Liver (tissue), 3 donors: ENCODE measurements around the gene RPS6KA2.

Source experiments
- EGR1 ChIP-seq, 2 donors: IDR thresholded peaks; 2 replicates each; pipeline ENCODE4 v1.6.1; 2016 to 2018; ENCODE audit warnings: antibody characterized with exemption in 2 of 2, low read depth in 2 of 2
- FOXA1 ChIP-seq: IDR thresholded peaks from 2 replicates; pipeline ENCODE4 v1.6.1; 2016; ENCODE audit warnings: antibody characterized with exemption
- GABPA ChIP-seq, 2 donors: IDR thresholded peaks in 1 of 2; conservative IDR thresholded peaks in 1 of 2; 2 replicates each; pipeline ENCODE4 v1.6.1; 2016; ENCODE audit warnings: antibody characterized with exemption in 2 of 2, mild to moderate bottlenecking in 1 of 2, moderate library complexity in 1 of 2
- HNF4G ChIP-seq: IDR thresholded peaks from 2 replicates; pipeline ENCODE4 v1.6.1; 2016; ENCODE audit warnings: antibody characterized with exemption
- NR2F2 ChIP-seq: IDR thresholded peaks from 2 replicates; pipeline ENCODE4 v1.6.1; 2016; ENCODE audit warnings: antibody characterized with exemption
- RAD21 ChIP-seq, 2 donors: IDR thresholded peaks; 2 replicates each; pipeline ENCODE4 v1.6.1; 2016; ENCODE audit warnings: antibody characterized with exemption in 2 of 2, mild to moderate bottlenecking in 2 of 2
- TAF1 ChIP-seq: conservative IDR thresholded peaks from 2 replicates; pipeline ENCODE4 v1.6.1; 2016; ENCODE audit warnings: antibody characterized with exemption, mild to moderate bottlenecking
- YY1 ChIP-seq: IDR thresholded peaks from 2 replicates; pipeline ENCODE4 v1.6.1; 2016; ENCODE audit warnings: antibody characterized with exemption, mild to moderate bottlenecking
- TF ChIP-seq, protein P1 (sequence below): fragments of 150-350 bp; IDR thresholded peaks from 2 replicates; pipeline ENCODE4 v1.5.1; 2017; ENCODE audit warnings: improper control_type of control experiment, low read depth, low read length; ENCODE audit not compliant: missing input control
- TF ChIP-seq, protein P2 (sequence below): IDR thresholded peaks from 2 replicates; pipeline ENCODE4 v1.6.1; 2016; ENCODE audit warnings: antibody characterized with exemption, mild to moderate bottlenecking
- TF ChIP-seq, protein P3 (sequence below): IDR thresholded peaks from 2 replicates; pipeline ENCODE4 v1.6.1; 2016; ENCODE audit warnings: antibody characterized with exemption
- TF ChIP-seq, protein P4 (sequence below): IDR thresholded peaks from 2 replicates; pipeline ENCODE4 v1.6.1; 2016; ENCODE audit warnings: antibody characterized with exemption
- TF ChIP-seq, protein P5 (sequence below): IDR thresholded peaks from 2 replicates; pipeline ENCODE4 v1.6.1; 2016; ENCODE audit warnings: antibody characterized with exemption
- donor health status: healthy.
- donor health status: healthy.

DNA sequence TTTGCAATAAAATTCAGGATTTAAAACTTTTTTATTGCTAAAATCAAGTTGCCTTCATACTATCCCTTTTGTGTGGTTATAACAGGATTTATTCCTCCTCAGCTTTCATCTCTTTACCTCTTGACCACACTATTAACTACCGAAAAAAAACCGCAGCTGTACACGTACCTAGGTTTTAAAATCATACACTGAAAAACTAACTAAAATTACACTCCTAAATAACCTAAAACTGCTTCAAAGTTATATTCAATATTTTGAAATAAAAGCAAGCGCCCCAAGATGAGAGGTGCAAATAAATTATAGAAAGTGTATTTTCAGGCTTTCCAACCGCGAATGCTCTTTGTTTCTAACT lies 245.7 kb downstream of the RPS6KA2 start:
- TF ChIP-seq, protein P1, sequence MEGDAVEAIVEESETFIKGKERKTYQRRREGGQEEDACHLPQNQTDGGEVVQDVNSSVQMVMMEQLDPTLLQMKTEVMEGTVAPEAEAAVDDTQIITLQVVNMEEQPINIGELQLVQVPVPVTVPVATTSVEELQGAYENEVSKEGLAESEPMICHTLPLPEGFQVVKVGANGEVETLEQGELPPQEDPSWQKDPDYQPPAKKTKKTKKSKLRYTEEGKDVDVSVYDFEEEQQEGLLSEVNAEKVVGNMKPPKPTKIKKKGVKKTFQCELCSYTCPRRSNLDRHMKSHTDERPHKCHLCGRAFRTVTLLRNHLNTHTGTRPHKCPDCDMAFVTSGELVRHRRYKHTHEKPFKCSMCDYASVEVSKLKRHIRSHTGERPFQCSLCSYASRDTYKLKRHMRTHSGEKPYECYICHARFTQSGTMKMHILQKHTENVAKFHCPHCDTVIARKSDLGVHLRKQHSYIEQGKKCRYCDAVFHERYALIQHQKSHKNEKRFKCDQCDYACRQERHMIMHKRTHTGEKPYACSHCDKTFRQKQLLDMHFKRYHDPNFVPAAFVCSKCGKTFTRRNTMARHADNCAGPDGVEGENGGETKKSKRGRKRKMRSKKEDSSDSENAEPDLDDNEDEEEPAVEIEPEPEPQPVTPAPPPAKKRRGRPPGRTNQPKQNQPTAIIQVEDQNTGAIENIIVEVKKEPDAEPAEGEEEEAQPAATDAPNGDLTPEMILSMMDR: no peak
- no peak for TF ChIP-seq HNF4G
- TF ChIP-seq RAD21 (IDR thresholded peaks at IDR 0.05): no peak
- TF ChIP-seq, protein P2, sequence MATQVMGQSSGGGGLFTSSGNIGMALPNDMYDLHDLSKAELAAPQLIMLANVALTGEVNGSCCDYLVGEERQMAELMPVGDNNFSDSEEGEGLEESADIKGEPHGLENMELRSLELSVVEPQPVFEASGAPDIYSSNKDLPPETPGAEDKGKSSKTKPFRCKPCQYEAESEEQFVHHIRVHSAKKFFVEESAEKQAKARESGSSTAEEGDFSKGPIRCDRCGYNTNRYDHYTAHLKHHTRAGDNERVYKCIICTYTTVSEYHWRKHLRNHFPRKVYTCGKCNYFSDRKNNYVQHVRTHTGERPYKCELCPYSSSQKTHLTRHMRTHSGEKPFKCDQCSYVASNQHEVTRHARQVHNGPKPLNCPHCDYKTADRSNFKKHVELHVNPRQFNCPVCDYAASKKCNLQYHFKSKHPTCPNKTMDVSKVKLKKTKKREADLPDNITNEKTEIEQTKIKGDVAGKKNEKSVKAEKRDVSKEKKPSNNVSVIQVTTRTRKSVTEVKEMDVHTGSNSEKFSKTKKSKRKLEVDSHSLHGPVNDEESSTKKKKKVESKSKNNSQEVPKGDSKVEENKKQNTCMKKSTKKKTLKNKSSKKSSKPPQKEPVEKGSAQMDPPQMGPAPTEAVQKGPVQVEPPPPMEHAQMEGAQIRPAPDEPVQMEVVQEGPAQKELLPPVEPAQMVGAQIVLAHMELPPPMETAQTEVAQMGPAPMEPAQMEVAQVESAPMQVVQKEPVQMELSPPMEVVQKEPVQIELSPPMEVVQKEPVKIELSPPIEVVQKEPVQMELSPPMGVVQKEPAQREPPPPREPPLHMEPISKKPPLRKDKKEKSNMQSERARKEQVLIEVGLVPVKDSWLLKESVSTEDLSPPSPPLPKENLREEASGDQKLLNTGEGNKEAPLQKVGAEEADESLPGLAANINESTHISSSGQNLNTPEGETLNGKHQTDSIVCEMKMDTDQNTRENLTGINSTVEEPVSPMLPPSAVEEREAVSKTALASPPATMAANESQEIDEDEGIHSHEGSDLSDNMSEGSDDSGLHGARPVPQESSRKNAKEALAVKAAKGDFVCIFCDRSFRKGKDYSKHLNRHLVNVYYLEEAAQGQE: no peak
- TF ChIP-seq NR2F2: no peak
- TF ChIP-seq TAF1: no peak
- TF ChIP-seq, protein P3, sequence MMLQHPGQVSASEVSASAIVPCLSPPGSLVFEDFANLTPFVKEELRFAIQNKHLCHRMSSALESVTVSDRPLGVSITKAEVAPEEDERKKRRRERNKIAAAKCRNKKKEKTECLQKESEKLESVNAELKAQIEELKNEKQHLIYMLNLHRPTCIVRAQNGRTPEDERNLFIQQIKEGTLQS: no peak
- TF ChIP-seq, protein P4, sequence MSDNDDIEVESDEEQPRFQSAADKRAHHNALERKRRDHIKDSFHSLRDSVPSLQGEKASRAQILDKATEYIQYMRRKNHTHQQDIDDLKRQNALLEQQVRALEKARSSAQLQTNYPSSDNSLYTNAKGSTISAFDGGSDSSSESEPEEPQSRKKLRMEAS: no peak
- TF ChIP-seq, protein P5, sequence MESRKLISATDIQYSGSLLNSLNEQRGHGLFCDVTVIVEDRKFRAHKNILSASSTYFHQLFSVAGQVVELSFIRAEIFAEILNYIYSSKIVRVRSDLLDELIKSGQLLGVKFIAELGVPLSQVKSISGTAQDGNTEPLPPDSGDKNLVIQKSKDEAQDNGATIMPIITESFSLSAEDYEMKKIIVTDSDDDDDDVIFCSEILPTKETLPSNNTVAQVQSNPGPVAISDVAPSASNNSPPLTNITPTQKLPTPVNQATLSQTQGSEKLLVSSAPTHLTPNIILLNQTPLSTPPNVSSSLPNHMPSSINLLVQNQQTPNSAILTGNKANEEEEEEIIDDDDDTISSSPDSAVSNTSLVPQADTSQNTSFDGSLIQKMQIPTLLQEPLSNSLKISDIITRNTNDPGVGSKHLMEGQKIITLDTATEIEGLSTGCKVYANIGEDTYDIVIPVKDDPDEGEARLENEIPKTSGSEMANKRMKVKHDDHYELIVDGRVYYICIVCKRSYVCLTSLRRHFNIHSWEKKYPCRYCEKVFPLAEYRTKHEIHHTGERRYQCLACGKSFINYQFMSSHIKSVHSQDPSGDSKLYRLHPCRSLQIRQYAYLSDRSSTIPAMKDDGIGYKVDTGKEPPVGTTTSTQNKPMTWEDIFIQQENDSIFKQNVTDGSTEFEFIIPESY: no peak
- TF ChIP-seq EGR1 (IDR thresholded peaks at IDR 0.05; ENCODE audit: low read depth in 2 of 2): no peak
- no peak for TF ChIP-seq YY1
- TF ChIP-seq FOXA1: no peak
- no peak for TF ChIP-seq GABPA (IDR thresholded peaks at IDR 0.05 in 1 of 2, conservative IDR thresholded peaks at IDR 0.05 in 1 of 2)
